ENCODE measurements around the gene OR10Z1. TPM values are rescaled to one million over a fixed set of nuclear protein-coding genes. Genes with fewer than 3 reads are reported as not detected.

Gene OR10Z1
- total RNA-seq, result not detected

GRCh38 chr1:158604968-158605367 lies at the start of gene OR10Z1:
Gene OR10Z1, plus strand, starts transcription at chr1:158605268. Its CDS starts 1,171 bp downstream, at chr1:158606439.
- Mint-ChIP-seq H3K4me3 (no peak within 1 kb of the TSS), H3K9me3 (peaks cover 4% of the 10 kb centered on the region), H3K36me3 (ENCODE audit: insufficient read depth) (no peaks in the 10 kb centered on the region), H3K4me1 (ENCODE audit: low read depth) (no peaks in the 10 kb centered on the region), H3K27me3 (ENCODE audit: low read depth) (no peaks in the 10 kb centered on the region)
- no peak for ATAC-seq
- no peak for DNase-seq

GRCh38 chr1:158559696-158560095 lies 45.4 kb upstream of the OR10Z1 start:
- H3K9me3 Mint-ChIP-seq, result no peaks in the 10 kb centered on the region
- no peak for DNase-seq
- no peak overlapping the region for H3K4me3 Mint-ChIP-seq
- H3K36me3 Mint-ChIP-seq (ENCODE audit: insufficient read depth), result no peaks in the 10 kb centered on the region
- H3K4me1 Mint-ChIP-seq (ENCODE audit: low read depth), result no peaks in the 10 kb centered on the region
- H3K27me3 Mint-ChIP-seq (ENCODE audit: low read depth), result peaks cover 20% of the 10 kb centered on the region
- ATAC-seq, result no peak

DNA sequence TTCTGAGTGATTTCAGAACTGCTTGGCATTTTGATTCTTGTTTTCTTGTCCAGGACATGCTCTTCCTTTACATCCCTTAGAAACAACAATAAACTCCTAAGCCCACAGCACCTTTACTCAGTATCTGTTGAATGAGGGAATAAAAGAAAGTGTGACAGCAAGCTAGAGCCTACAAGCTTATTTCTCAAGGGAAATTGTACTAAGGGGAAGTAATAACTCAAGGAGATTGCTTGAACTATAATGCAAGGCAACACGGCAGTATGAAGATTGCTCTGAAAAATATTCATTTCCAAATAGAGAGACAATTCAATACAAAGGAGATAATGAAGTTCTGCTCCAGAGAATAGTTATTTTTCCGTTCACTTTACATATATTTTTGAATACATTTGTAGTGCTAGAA lies 41.2 kb upstream of the OR10Z1 start:
- DNase-seq (no peak), ATAC-seq (no peak)
- H3K27me3 Mint-ChIP-seq (ENCODE audit: low read depth), result peaks cover 30% of the 10 kb centered on the region
- no peaks in the 10 kb centered on the region for H3K9me3 Mint-ChIP-seq
- H3K4me1 Mint-ChIP-seq (ENCODE audit: low read depth), result no peaks in the 10 kb centered on the region
- H3K36me3 Mint-ChIP-seq (ENCODE audit: insufficient read depth), result no peaks in the 10 kb centered on the region
- no peak overlapping the region for H3K4me3 Mint-ChIP-seq

DNA sequence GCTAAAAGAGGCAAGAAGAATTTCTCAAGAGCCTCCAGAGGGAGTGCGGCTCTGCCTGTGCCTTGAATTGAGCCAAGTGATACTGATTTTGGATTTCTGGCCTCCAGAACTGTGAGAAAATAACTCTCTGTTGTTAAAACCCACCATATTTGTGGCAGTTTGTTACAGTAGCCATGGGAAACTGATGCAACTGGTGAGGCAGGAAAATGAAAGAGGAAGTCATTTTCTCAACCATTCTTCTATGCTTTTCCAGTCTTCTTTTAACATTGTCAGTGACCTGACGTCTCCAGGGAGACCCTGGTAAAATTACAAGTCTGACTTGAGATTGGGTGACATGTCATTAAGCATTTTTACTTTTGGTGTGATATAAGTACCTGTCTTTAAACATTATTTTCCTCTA lies 40.5 kb upstream of the OR10Z1 start:
- ATAC-seq, result no peak
- Mint-ChIP-seq H3K27me3 (ENCODE audit: low read depth) (peaks cover 30% of the 10 kb centered on the region), H3K9me3 (no peaks in the 10 kb centered on the region), H3K4me3 (no peak overlapping the region), H3K36me3 (ENCODE audit: insufficient read depth) (no peaks in the 10 kb centered on the region), H3K4me1 (ENCODE audit: low read depth) (no peaks in the 10 kb centered on the region)
- no peak for DNase-seq

GRCh38 chr1:158570480-158570879 lies 34.6 kb upstream of the OR10Z1 start, which contains the start of gene OR6P1:
Gene OR6P1, minus strand, starts transcription at chr1:158570580. Its CDS starts 6,976 bp downstream, at chr1:158563604.
- Mint-ChIP-seq H3K36me3 (ENCODE audit: insufficient read depth) (no peaks in the 10 kb centered on the region), H3K4me1 (ENCODE audit: low read depth) (no peaks in the 10 kb centered on the region), H3K27me3 (ENCODE audit: low read depth) (peaks cover 17% of the 10 kb centered on the region), H3K9me3 (no peaks in the 10 kb centered on the region), H3K4me3 (no peak within 1 kb of the TSS)
- no peak for ATAC-seq
- DNase-seq, result no peak

DNA sequence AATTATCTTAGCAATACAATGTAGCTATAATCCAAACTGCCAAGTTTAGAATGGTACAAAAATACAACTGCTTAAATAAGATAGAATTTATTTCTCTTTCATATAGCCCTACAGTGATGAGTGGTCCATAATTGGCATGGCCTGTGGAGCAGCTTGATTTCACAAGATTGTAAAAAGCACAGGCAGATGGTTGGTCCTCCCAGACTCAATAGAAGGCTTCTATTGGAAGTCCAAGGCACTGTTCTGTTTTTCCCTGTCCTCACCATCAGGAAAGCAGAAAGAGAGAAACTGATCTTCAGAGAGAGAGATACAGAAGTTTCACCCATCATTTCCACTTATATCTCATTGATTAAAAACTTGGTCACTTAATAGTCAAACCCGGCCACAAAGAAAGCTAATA lies 32.8 kb upstream of the OR10Z1 start:
- no peaks in the 10 kb centered on the region for H3K9me3 Mint-ChIP-seq
- H3K4me3 Mint-ChIP-seq, result no peak overlapping the region
- peaks cover 11% of the 10 kb centered on the region for H3K27me3 Mint-ChIP-seq (ENCODE audit: low read depth)
- no peak for ATAC-seq
- H3K36me3 Mint-ChIP-seq (ENCODE audit: insufficient read depth), result no peaks in the 10 kb centered on the region
- no peak for DNase-seq
- no peaks in the 10 kb centered on the region for H3K4me1 Mint-ChIP-seq (ENCODE audit: low read depth)

DNA sequence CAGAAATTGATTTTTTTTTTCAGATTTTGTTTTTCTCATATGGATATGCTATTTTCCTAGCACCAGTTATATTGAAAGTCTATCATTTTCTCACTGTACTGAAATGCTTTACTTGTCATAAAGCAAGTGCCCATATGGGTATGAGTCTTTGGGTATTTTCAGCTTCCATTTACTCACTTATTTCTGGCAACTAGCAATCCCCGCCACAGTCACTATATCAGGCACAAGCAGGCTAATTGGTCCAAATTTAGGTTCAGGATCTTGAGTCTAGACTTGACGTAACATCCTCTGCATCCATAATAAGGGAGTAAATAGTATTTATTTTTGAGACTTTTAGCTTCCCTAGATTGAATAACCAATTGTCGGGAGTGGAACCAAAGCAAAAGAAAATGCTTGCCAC lies 27.5 kb upstream of the OR10Z1 start:
- ATAC-seq, result no peak
- Mint-ChIP-seq H3K27me3 (ENCODE audit: low read depth) (peaks cover 13% of the 10 kb centered on the region), H3K4me3 (no peak overlapping the region), H3K4me1 (ENCODE audit: low read depth) (no peaks in the 10 kb centered on the region), H3K36me3 (ENCODE audit: insufficient read depth) (no peaks in the 10 kb centered on the region), H3K9me3 (no peaks in the 10 kb centered on the region)
- no peak for DNase-seq

DNA sequence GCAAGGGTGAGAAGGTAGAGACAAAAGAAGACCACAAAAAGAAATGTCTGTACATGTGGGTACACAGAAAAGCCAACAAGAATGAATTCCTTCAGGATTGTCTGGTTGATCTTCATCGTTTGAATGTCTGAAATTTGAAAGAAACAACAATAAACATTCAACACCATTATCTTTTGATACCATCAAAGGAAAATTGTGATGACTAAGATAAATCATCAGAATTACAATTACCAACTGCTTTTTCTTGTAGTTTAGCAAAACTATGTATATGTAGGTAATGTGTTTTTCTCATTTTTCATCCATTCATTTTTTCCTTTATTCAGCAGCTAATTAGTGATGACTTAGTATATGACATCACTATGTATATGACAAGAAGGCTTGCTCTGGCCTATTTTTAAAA lies 25.3 kb upstream of the OR10Z1 start, which contains the start of gene OR10X1:
OR10X1 (minus strand) TSS at position 167 of the 400 bp plus-strand sequence; CDS start at position 167, 0 bp downstream.
- no peaks in the 10 kb centered on the region for H3K36me3 Mint-ChIP-seq (ENCODE audit: insufficient read depth)
- no peaks in the 10 kb centered on the region for H3K9me3 Mint-ChIP-seq
- no peak within 1 kb of the TSS for H3K4me3 Mint-ChIP-seq
- no peaks in the 10 kb centered on the region for H3K4me1 Mint-ChIP-seq (ENCODE audit: low read depth)
- ATAC-seq, result no peak
- peaks cover 20% of the 10 kb centered on the region for H3K27me3 Mint-ChIP-seq (ENCODE audit: low read depth)
- DNase-seq, result no peak

GRCh38 chr1:158583962-158584361 lies 21.1 kb upstream of the OR10Z1 start:
- Mint-ChIP-seq H3K27me3 (ENCODE audit: low read depth) (peaks cover 17% of the 10 kb centered on the region), H3K4me3 (no peak overlapping the region), H3K4me1 (ENCODE audit: low read depth) (no peaks in the 10 kb centered on the region), H3K36me3 (ENCODE audit: insufficient read depth) (no peaks in the 10 kb centered on the region), H3K9me3 (peaks cover 7% of the 10 kb centered on the region)
- no peak for DNase-seq
- ATAC-seq, result no peak

DNA sequence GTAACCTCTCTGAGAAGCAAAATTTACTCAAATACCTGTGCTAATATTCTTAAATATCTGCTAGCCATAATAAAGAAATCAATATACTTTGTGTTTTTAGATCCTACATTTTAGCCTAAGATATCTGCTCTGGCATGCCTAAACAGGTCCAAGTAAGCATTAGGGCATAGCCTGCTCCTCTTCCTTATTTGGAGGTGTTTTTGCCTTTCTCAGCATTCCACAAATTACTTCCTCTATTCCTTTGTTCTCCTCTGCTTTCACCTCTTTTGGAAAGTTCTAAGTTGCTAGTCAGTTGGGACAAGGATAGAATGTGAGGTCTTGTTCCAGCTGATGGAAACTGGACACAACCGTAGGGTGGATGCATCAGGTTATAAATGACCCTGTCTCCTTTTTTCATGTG lies 18.1 kb upstream of the OR10Z1 start:
- H3K4me1 Mint-ChIP-seq (ENCODE audit: low read depth), result no peaks in the 10 kb centered on the region
- peaks cover 22% of the 10 kb centered on the region for H3K27me3 Mint-ChIP-seq (ENCODE audit: low read depth)
- peaks cover 9% of the 10 kb centered on the region for H3K9me3 Mint-ChIP-seq
- no peak overlapping the region for H3K4me3 Mint-ChIP-seq
- H3K36me3 Mint-ChIP-seq (ENCODE audit: insufficient read depth), result no peaks in the 10 kb centered on the region
- DNase-seq, result no peak
- no peak for ATAC-seq

GRCh38 chr1:158600735-158601134 lies 4.3 kb upstream of the OR10Z1 start:
- DNase-seq (no peak), ATAC-seq (no peak)
- Mint-ChIP-seq H3K36me3 (ENCODE audit: insufficient read depth) (peaks cover 2% of the 10 kb centered on the region), H3K4me1 (ENCODE audit: low read depth) (no peaks in the 10 kb centered on the region), H3K27me3 (ENCODE audit: low read depth) (peaks cover 9% of the 10 kb centered on the region), H3K9me3 (peaks cover 34% of the 10 kb centered on the region), H3K4me3 (no peak overlapping the region)

DNA sequence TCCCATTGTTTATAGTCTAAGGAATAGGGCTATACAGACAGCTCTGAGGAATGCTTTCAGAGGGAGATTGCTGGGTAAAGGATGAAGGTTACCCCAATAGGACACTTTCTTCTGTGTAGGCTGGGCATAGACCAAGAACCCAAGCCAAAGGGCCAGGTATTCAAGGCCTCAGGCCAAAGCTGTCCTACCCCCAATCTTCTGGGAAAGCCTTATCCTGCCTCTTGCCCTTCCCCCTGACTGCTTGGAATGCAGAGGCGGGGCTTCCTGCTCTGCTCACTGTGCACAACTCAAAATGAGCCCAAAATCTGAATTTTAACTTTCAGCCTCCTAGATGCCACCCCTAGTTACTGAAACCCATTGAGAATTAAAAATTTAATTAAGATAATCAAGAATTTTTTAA lies 2.2 kb downstream of the OR10Z1 start:
- no peak for ATAC-seq
- H3K4me1 Mint-ChIP-seq (ENCODE audit: low read depth), result no peaks in the 10 kb centered on the region
- H3K36me3 Mint-ChIP-seq (ENCODE audit: insufficient read depth), result no peaks in the 10 kb centered on the region
- DNase-seq, result no peak
- H3K27me3 Mint-ChIP-seq (ENCODE audit: low read depth), result no peaks in the 10 kb centered on the region
- no peak overlapping the region for H3K4me3 Mint-ChIP-seq
- no peaks in the 10 kb centered on the region for H3K9me3 Mint-ChIP-seq

GRCh38 chr1:158611916-158612315 lies 6.8 kb downstream of the OR10Z1 start:
- Mint-ChIP-seq H3K4me3 (no peak overlapping the region), H3K4me1 (ENCODE audit: low read depth) (no peaks in the 10 kb centered on the region), H3K9me3 (no peaks in the 10 kb centered on the region), H3K27me3 (ENCODE audit: low read depth) (no peaks in the 10 kb centered on the region), H3K36me3 (ENCODE audit: insufficient read depth) (no peaks in the 10 kb centered on the region)
- DNase-seq (no peak), ATAC-seq (no peak)

GRCh38 chr1:158613764-158614163 lies 8.7 kb downstream of the OR10Z1 start:
- ATAC-seq (no peak), DNase-seq (no peak)
- H3K4me1 Mint-ChIP-seq (ENCODE audit: low read depth), result no peaks in the 10 kb centered on the region
- peaks cover 8% of the 10 kb centered on the region for H3K27me3 Mint-ChIP-seq (ENCODE audit: low read depth)
- H3K4me3 Mint-ChIP-seq, result no peak overlapping the region
- no peaks in the 10 kb centered on the region for H3K36me3 Mint-ChIP-seq (ENCODE audit: insufficient read depth)
- H3K9me3 Mint-ChIP-seq, result no peaks in the 10 kb centered on the region

DNA sequence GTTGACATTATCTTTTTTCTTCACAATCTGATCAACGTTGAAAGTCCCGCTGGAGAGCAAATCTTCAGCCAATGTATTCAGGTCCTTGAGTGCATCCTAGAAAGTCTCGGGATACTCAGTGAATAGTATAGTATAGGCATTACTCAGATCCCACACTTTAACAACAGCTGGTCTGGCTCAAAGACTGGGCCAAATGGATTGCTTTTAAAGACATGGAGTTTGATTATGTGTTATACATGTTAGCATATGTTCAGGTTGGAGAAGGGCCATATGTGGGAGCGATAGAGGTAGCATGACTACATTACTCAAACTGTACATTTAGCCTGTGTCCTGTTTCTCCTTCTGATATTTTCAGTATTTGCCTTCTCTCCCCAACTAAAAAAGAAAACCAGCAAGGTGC lies 33.1 kb downstream of the OR10Z1 start:
- no peak for DNase-seq
- Mint-ChIP-seq H3K27me3 (ENCODE audit: low read depth) (no peaks in the 10 kb centered on the region), H3K9me3 (no peaks in the 10 kb centered on the region), H3K4me1 (ENCODE audit: low read depth) (no peaks in the 10 kb centered on the region), H3K4me3 (no peak overlapping the region), H3K36me3 (ENCODE audit: insufficient read depth) (no peaks in the 10 kb centered on the region)
- no peak for ATAC-seq

DNA sequence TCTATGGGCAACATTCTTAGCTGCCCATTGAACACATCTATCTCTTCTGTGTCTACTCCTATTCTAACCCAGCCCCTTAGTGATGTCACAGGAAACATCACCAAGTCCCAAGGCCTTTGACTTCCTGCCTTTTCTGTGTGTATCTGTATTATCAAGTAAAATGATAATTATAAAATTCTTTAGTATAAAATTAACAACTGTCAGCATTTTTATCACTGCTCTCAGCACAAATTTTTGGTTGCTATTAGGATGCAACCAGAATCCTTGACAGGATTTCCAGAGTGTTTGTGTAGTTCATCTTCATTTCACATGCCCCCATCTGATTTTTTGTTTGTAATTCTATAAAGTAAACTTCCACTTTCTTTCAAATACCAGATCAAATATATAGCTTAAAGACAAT lies 33.8 kb downstream of the OR10Z1 start:
- H3K4me3 Mint-ChIP-seq, result no peak overlapping the region
- no peak for ATAC-seq
- no peaks in the 10 kb centered on the region for H3K9me3 Mint-ChIP-seq
- no peaks in the 10 kb centered on the region for H3K27me3 Mint-ChIP-seq (ENCODE audit: low read depth)
- H3K36me3 Mint-ChIP-seq (ENCODE audit: insufficient read depth), result no peaks in the 10 kb centered on the region
- no peaks in the 10 kb centered on the region for H3K4me1 Mint-ChIP-seq (ENCODE audit: low read depth)
- no peak for DNase-seq

Measured in activated T-cell treated with anti-CD3 and anti-CD28 coated beads, Interleukin-2, amount 50 U/mL, for 4 hours (primary cell).